Superior temporal gyrus (tissue), 1 donor: ENCODE results near the gene KCNG3.
"Not testable (repeated sequence)": the region's sequence is repeated elsewhere in the genome, so short reads cannot be mapped to it uniquely, and the experiment has no call there.

Experiments used
- DNase-seq: peaks from one replicate; pipeline ENCODE4 v3.0.0-alpha.2; 2016; ENCODE audit errors: extremely low spot score

The KCNG3 gene

DNA sequence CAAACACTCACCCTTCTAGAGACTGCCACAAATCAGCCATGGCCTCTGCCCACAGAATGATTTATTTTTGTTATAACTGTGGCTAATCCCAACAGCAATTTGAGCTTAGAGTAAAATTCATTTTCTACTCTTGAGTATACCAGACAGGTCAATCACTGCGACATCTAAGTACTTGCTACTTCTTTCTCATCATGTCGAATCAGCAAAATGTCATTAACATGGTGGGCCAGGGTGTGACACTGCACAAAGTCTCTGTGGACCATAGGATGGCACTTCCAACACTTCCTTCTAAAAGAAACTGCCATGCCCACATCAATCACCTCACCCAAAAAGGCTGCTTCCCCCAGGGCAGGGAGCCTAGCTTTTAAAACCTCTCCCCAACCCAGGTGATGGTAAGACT lies 64.4 kb downstream of the KCNG3 start:
- DNase-seq = no peak

- DNase-seq = no peak
These were observed 68.1 kb downstream of the KCNG3 start for GRCh38 chr2:42425697-42426096.

- DNase-seq = no peak
These were observed 69.7 kb downstream of the KCNG3 start for GRCh38 chr2:42424033-42424432.

- no peak for DNase-seq
These were observed 72.1 kb downstream of the KCNG3 start for GRCh38 chr2:42421601-42422239.

- no peak for DNase-seq
These were observed 72.7 kb downstream of the KCNG3 start for GRCh38 chr2:42421157-42421485.

DNA sequence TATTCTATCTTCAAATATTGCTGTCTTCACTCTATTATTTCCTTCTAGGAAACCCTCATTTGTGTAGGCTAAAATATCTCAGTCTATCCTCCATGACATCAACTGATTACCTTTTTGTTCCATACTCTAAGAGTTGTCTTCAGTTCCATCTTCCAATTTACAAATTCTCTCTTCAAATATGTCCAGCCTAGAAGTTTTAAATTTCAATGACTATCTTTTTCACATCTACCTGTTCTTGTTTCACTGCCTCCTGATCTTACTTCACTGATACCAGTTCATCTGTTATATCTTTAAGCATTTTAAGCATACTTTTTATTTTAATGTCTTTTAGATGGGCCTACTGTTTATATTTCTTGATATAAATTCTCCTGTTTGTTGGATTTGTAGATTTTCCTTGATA lies 79.1 kb downstream of the KCNG3 start:
- DNase-seq = no peak

DNA sequence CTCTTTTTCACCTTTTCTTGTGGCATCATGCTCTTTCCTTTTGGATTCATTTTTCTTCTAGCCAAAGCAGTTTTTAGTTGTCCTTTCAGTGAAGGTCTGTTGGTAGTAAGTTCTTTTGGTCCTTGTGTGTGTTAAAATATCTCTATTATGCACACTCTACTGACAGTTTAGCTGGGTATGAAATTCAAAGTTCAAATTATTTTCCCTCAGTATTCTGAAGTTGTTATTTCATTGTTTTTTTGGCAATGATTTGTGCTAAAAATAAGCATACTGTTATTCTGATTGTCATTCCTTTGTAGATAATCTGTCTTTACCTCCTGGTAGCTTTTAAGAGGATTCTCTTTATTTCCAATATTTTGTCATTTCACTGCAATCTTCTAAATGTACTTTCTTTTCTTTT lies 79.6 kb downstream of the KCNG3 start:
- DNase-seq = no peak

DNA sequence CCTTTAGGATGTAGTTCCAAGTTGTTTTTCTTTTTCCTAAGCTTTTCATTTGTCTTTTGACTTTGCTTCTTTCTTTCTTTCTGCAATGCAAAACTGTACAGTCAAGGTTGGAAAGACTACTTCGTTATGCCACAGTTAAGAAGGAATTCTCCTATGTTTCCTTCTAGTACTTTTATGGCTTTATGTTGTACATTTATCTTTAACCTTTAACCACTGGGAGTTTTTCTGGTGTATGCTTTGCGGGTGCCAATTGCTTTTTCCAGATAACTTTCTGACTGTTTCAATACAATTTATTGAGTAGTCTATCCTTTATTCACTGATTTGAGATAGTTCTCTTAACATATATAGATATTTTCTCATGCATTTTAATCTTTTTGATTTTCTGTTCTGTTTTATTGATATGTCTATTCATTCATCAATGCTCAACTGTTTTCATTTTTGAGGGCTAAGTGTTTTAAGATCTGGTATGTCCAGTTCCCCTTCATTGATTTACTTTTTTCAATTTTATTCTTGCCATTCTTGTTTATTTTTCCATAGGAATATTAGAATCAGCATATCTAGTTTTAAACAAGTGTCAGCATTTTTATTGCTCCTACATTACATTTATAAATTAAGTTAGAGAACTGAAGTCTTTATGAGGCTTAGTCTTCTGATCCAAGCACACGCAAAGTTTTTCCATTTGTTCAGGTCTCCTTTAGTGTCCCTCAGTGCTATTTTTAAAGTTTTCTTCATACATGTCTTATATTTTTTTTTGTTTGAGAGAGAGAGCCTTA lies 82.9 kb downstream of the KCNG3 start:
- DNase-seq = no peak

- no peak for DNase-seq
These were observed 85.8 kb downstream of the KCNG3 start for GRCh38 chr2:42408009-42408408.

DNA sequence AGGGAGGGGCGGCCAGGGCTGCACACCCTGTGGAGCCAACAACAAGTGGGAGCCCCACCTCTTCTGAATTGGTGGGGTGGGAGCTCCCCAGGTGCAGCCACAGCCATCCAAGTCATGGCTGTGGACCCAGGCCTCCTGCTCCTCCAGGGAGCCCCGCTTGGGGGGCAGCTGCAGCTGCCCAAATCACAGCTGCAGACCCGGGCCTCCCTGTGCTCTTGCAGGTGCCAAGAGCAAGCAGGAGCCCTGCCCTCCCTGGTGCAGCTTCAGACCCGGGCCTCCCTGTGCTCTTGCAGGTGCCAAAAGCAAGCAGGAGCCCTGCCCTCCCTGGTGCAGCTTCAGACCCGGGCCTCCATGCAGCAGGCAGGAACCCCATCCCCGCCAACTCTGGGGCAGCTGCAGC lies 86.3 kb downstream of the KCNG3 start:
- DNase-seq = no peak

DNA sequence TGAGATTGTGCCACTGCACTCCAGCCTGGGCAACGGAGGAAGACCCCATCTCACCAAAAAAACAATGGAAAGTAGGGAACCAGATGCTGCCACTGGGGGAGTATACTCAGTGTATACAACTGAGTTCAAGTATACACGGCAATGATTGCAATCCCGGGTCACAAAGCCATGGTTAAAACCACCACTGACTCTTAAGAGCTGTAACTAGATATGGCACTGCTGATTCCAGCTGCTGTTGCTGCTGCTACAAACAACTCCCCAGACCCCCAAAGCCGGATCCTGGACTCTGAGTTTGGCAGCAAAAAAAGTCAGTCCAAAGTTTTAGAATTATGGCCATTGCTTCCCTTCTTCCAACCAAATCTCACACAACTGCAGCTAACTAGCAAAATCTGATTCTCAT lies 89.1 kb downstream of the KCNG3 start:
- no peak for DNase-seq

DNA sequence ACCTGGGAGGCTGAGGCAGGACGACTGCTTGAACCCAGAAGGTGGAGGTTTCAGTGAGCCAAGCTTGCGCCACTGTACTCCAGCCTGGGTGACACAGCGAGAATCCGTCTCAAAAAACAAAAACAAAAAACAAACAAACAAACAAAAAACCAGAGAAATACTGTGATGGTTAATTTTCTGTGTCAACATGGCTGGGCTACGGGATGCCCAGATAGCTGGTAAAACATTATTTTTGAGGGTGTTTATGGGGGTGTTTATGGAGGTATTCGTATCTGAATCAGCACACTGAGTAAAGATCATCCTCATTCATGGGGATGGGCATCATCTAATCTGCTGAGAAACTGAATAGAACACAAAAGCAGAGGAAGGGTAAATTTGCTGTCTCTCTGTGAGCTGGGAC lies 92.0 kb downstream of the KCNG3 start:
- DNase-seq = no peak

GRCh38 chr2:42398052-42398451 lies 95.7 kb downstream of the KCNG3 start:
- DNase-seq = not testable (repeated sequence)

- DNase-seq = not testable (repeated sequence)
These were observed 100.5 kb downstream of the KCNG3 start for GRCh38 chr2:42393320-42393719.

- DNase-seq = no peak
These were observed 101.6 kb downstream of the KCNG3 start for GRCh38 chr2:42392191-42392590.
